GM23338 (cell line): Measurements from ENCODE around the gene ADD3. TPM values are rescaled to one million over a fixed set of nuclear protein-coding genes. Genes with fewer than 3 reads are reported as not detected.

Experiments used
- ATAC-seq: fragments of 200-7000 bp; cut with Tn5 transposase; 3 replicates; pipeline ENCODE4 v1.9.1; 2020
- DNase-seq: peaks from one replicate; pipeline ENCODE4 v3.0.0-alpha.2; 2015; ENCODE audit warnings: low spot score
- H2AFZ ChIP-seq: fragments of 200-600 bp; sonication (generic); 2 replicates; pipeline ENCODE4 v1.8.0; 2016; ENCODE audit warnings: antibody characterized with exemption, mild to moderate bottlenecking, moderate library complexity
- H3F3A ChIP-seq: fragments of 200-600 bp; sonication (generic); replicated peaks from 2 replicates; pipeline ENCODE4 v1.8.0; 2017; ENCODE audit warnings: antibody characterized with exemption, mixed run types, low read depth
- H3K27ac ChIP-seq: fragments of 200-600 bp; sonication (generic); 2 replicates; pipeline ENCODE4 v1.6.1; 2016; ENCODE audit warnings: low read depth
- H3K27me3 ChIP-seq: fragments of 200-600 bp; sonication (generic); 2 replicates; pipeline ENCODE4 v1.8.0; 2016; ENCODE audit warnings: mild to moderate bottlenecking, mixed run types, moderate library complexity; ENCODE audit not compliant: insufficient read depth
- H3K36me3 ChIP-seq: fragments of 200-600 bp; sonication (generic); 2 replicates; pipeline ENCODE4 v1.8.0; 2016; ENCODE audit warnings: mild to moderate bottlenecking; ENCODE audit not compliant: insufficient read depth
- H3K4me1 ChIP-seq: fragments of 200-600 bp; sonication (generic); 2 replicates; pipeline ENCODE4 v1.8.0; 2016; ENCODE audit warnings: mild to moderate bottlenecking, moderate library complexity; ENCODE audit not compliant: insufficient read depth
- H3K4me2 ChIP-seq: fragments of 200-600 bp; sonication (generic); 2 replicates; pipeline ENCODE4 v1.7.1; 2017; ENCODE audit warnings: mixed run types
- H3K4me3 ChIP-seq: fragments of 200-600 bp; sonication (generic); 2 replicates; pipeline ENCODE4 v1.6.1; 2016; ENCODE audit warnings: mixed run types
- H3K79me2 ChIP-seq: fragments of 200-600 bp; sonication (generic); replicated peaks from 2 replicates; pipeline ENCODE4 v1.8.0; 2017; ENCODE audit warnings: mild to moderate bottlenecking; ENCODE audit not compliant: insufficient read depth
- H3K9me2 ChIP-seq: fragments of 200-600 bp; sonication (generic); 2 replicates; pipeline ENCODE4 v1.8.0; 2017; ENCODE audit not compliant: insufficient read depth
- H4K20me1 ChIP-seq: fragments of 200-600 bp; sonication (generic); replicated peaks from 2 replicates; pipeline ENCODE4 v1.8.0; 2017; ENCODE audit warnings: mild to moderate bottlenecking; ENCODE audit not compliant: insufficient read depth
- H3K27ac Mint-ChIP-seq: 2 replicates; pipeline ENCODE4 v1.8.0; 2020; ENCODE audit warnings: inconsistent platforms, mild to moderate bottlenecking, moderate library complexity, mixed read lengths
- H3K27me3 Mint-ChIP-seq: 3 replicates; pipeline ENCODE4 v1.8.0; 2022; ENCODE audit warnings: low read depth, mild to moderate bottlenecking, moderate library complexity, mixed read lengths, inconsistent platforms; ENCODE audit not compliant: insufficient read depth, poor library complexity
- H3K36me3 Mint-ChIP-seq: 3 replicates; pipeline ENCODE4 v1.8.0; 2021; ENCODE audit warnings: low read depth, mild to moderate bottlenecking, inconsistent platforms, moderate library complexity, mixed read lengths
- H3K4me1 Mint-ChIP-seq: 3 replicates; pipeline ENCODE4 v1.8.0; 2020; ENCODE audit warnings: mild to moderate bottlenecking, inconsistent platforms, mixed read lengths
- H3K4me3 Mint-ChIP-seq: 3 replicates; pipeline ENCODE4 v1.8.0; 2021; ENCODE audit warnings: moderate library complexity, mild to moderate bottlenecking, inconsistent platforms, mixed read lengths
- H3K9me3 Mint-ChIP-seq: 3 replicates; pipeline ENCODE4 v1.8.0; 2020; ENCODE audit warnings: moderate library complexity, mild to moderate bottlenecking, inconsistent platforms, mixed read lengths
- EZH2 ChIP-seq: fragments of 200-600 bp; sonication (generic); IDR thresholded peaks from one replicate; pipeline ENCODE4 v1.8.0; 2017; ENCODE audit warnings: antibody characterized with exemption, mild to moderate bottlenecking, low read depth; ENCODE audit not compliant: unreplicated experiment
- EZH2phosphoT487 ChIP-seq: fragments of 200-600 bp; sonication (generic); IDR thresholded peaks from one replicate; pipeline ENCODE4 v1.8.1; 2018; ENCODE audit warnings: antibody characterized with exemption; ENCODE audit not compliant: unreplicated experiment
- JUNB ChIP-seq: IDR thresholded peaks from one replicate; pipeline ENCODE4 v1.6.1; 2016; ENCODE audit warnings: antibody characterized with exemption; ENCODE audit not compliant: unreplicated experiment
- NANOG ChIP-seq: IDR thresholded peaks from 2 replicates; pipeline ENCODE4 v1.6.1; 2016; ENCODE audit warnings: antibody characterized with exemption, borderline replicate concordance
- STAT1 ChIP-seq: IDR thresholded peaks from one replicate; pipeline ENCODE4 v1.6.1; 2016; ENCODE audit warnings: antibody characterized with exemption; ENCODE audit not compliant: unreplicated experiment
- ZNF114 ChIP-seq: fragments of 250-450 bp; sonication (Bioruptor Pico); IDR thresholded peaks from 2 replicates; pipeline ENCODE4 v1.5.0; 2020; ENCODE audit warnings: mild to moderate bottlenecking, moderate library complexity
- polyA plus RNA-seq: library from polyadenylated mRNA; unstranded; fragments of >200 nt; fragmentation: Nextera tagmentation; extraction: Ambion mirVana; gene quantifications from 2 replicates; pipeline ENCODE4 v1.2.1, GENCODE V29; 2016
- total RNA-seq: library from RNA; depleted of rRNA; stranded (reverse); fragments of >200 nt; shearing (Covaris generic); gene quantifications from 2 replicates; pipeline ENCODE4 v1.2.3, GENCODE V29; 2014
- TF ChIP-seq, protein P1 (sequence below): IDR thresholded peaks from one replicate; pipeline ENCODE4 v1.6.1; 2018; ENCODE audit warnings: antibody characterized with exemption; ENCODE audit not compliant: unreplicated experiment
- TF ChIP-seq, protein P2 (sequence below), 2 experiments: fragments of 200-600 bp in 1 of 2; sonication (generic) in 1 of 2; conservative IDR thresholded peaks; 2 replicates each; pipeline versions ENCODE4 v1.5.1 to v1.6.1; 2016 to 2017; ENCODE audit warnings: antibody characterized with exemption in 2 of 2, low read depth in 2 of 2, mild to moderate bottlenecking in 2 of 2, moderate library complexity in 1 of 2
- TF ChIP-seq, protein P3 (sequence below): IDR thresholded peaks from 2 replicates; pipeline ENCODE4 v1.6.1; 2016; ENCODE audit warnings: antibody characterized with exemption

The ADD3 gene
- total and polyA plus RNA-seq, 2 experiments from 2014 or later = 68.5 to 767 TPM

DNA sequence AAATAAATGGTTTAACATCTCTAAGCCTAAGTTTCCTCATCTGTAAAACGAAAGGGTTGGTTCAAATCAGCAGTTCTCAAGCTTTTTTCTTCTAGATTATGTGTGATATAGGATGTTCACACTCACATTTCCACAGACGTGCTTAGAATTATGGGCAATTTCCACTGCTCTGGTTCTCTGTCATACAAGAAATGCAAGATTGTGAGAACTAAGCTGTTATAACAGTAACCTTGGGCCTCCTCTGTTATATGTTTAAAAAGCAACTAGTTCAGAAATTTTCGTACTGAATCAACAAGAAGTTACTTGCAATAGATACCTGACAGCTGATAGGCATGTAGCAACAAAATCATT lies 33.7 kb downstream of the ADD3 start:
- H3K9me2 ChIP-seq = no peaks in the 10 kb centered on the region
- no peak overlapping the region for H3K4me2 ChIP-seq
- peaks cover 93% of the 10 kb centered on the region for H3K79me2 ChIP-seq
- no peaks in the 10 kb centered on the region for H3K36me3 ChIP-seq
- H2AFZ ChIP-seq = no peak overlapping the region
- no peak overlapping the region for H3K4me3 ChIP-seq
- ATAC-seq (no peak), DNase-seq (no peak)
- no peak for TF ChIP-seq EZH2
- TF ChIP-seq, protein P1, sequence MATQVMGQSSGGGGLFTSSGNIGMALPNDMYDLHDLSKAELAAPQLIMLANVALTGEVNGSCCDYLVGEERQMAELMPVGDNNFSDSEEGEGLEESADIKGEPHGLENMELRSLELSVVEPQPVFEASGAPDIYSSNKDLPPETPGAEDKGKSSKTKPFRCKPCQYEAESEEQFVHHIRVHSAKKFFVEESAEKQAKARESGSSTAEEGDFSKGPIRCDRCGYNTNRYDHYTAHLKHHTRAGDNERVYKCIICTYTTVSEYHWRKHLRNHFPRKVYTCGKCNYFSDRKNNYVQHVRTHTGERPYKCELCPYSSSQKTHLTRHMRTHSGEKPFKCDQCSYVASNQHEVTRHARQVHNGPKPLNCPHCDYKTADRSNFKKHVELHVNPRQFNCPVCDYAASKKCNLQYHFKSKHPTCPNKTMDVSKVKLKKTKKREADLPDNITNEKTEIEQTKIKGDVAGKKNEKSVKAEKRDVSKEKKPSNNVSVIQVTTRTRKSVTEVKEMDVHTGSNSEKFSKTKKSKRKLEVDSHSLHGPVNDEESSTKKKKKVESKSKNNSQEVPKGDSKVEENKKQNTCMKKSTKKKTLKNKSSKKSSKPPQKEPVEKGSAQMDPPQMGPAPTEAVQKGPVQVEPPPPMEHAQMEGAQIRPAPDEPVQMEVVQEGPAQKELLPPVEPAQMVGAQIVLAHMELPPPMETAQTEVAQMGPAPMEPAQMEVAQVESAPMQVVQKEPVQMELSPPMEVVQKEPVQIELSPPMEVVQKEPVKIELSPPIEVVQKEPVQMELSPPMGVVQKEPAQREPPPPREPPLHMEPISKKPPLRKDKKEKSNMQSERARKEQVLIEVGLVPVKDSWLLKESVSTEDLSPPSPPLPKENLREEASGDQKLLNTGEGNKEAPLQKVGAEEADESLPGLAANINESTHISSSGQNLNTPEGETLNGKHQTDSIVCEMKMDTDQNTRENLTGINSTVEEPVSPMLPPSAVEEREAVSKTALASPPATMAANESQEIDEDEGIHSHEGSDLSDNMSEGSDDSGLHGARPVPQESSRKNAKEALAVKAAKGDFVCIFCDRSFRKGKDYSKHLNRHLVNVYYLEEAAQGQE = no peak
- TF ChIP-seq ZNF114 (CRISPR knock-in tag) = no peak
- no peak for TF ChIP-seq EZH2phosphoT487
- no peak for TF ChIP-seq STAT1
- TF ChIP-seq JUNB = no peak
- peaks cover 27% of the 10 kb centered on the region for H4K20me1 ChIP-seq
- peaks cover 4% of the 10 kb centered on the region; the same call in 2 of the 3 replicates for H3K36me3 Mint-ChIP-seq
- no peaks in the 10 kb centered on the region for H3K27me3 Mint-ChIP-seq
- H3K4me3 Mint-ChIP-seq = no peak overlapping the region
- H3F3A ChIP-seq = no peaks in the 10 kb centered on the region
- peaks cover 28% of the 10 kb centered on the region for H3K4me1 Mint-ChIP-seq
- H3K27ac Mint-ChIP-seq = peak overlapping the region; percentile 27; the same call in 1 of the 2 replicates
- H3K4me1 ChIP-seq = peaks cover 15% of the 10 kb centered on the region
- no peaks in the 10 kb centered on the region for H3K27me3 ChIP-seq
- no peaks in the 10 kb centered on the region for H3K9me3 Mint-ChIP-seq
- H3K27ac ChIP-seq = no peak overlapping the region

DNA sequence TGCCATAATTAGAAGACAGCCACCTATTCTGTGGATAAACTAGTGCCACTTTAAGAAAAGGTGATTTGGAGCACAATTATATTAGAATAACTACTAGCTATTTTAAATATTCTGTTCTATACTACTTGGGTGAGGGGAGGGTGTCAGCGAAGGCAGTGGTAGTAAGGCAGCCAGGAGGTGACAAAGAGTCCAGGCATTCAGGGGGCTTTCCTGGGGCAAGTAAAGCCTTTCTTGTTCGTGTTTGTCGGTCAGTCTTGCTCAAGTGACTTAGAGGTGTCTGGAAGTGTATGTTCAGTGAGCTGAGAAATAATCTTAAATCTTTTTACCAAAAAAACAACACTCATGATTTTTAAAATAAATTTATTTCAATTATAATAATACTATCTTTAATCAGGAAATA lies 34.4 kb downstream of the ADD3 start:
- Histone ChIP-seq H3K27ac (no peak overlapping the region), H2AFZ (no peak overlapping the region), H3F3A (no peaks in the 10 kb centered on the region), H3K9me2 (no peaks in the 10 kb centered on the region), H3K36me3 (no peaks in the 10 kb centered on the region), H3K4me2 (no peak overlapping the region), H3K79me2 (peaks cover 93% of the 10 kb centered on the region), H4K20me1 (peaks cover 20% of the 10 kb centered on the region), H3K27me3 (no peaks in the 10 kb centered on the region), H3K4me3 (no peak overlapping the region), H3K4me1 (peaks cover 13% of the 10 kb centered on the region)
- no peak overlapping the region for H3K4me3 Mint-ChIP-seq
- no peak for ATAC-seq
- H3K27ac Mint-ChIP-seq = no peak overlapping the region
- H3K4me1 Mint-ChIP-seq = peaks cover 28% of the 10 kb centered on the region
- no peaks in the 10 kb centered on the region for H3K27me3 Mint-ChIP-seq
- no peak for DNase-seq
- H3K9me3 Mint-ChIP-seq = no peaks in the 10 kb centered on the region
- peaks cover 11% of the 10 kb centered on the region; the same call in 2 of the 3 replicates for H3K36me3 Mint-ChIP-seq
- TF ChIP-seq, protein P2, sequence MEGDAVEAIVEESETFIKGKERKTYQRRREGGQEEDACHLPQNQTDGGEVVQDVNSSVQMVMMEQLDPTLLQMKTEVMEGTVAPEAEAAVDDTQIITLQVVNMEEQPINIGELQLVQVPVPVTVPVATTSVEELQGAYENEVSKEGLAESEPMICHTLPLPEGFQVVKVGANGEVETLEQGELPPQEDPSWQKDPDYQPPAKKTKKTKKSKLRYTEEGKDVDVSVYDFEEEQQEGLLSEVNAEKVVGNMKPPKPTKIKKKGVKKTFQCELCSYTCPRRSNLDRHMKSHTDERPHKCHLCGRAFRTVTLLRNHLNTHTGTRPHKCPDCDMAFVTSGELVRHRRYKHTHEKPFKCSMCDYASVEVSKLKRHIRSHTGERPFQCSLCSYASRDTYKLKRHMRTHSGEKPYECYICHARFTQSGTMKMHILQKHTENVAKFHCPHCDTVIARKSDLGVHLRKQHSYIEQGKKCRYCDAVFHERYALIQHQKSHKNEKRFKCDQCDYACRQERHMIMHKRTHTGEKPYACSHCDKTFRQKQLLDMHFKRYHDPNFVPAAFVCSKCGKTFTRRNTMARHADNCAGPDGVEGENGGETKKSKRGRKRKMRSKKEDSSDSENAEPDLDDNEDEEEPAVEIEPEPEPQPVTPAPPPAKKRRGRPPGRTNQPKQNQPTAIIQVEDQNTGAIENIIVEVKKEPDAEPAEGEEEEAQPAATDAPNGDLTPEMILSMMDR (conservative IDR thresholded peaks at IDR 0.05; ENCODE audit: low read depth in 2 of 2) = no peak
- TF ChIP-seq JUNB (no peak), ZNF114 (CRISPR knock-in tag) (no peak), STAT1 (no peak), NANOG (no peak), EZH2phosphoT487 (no peak)
- TF ChIP-seq, protein P1 = no peak
- TF ChIP-seq, protein P3, sequence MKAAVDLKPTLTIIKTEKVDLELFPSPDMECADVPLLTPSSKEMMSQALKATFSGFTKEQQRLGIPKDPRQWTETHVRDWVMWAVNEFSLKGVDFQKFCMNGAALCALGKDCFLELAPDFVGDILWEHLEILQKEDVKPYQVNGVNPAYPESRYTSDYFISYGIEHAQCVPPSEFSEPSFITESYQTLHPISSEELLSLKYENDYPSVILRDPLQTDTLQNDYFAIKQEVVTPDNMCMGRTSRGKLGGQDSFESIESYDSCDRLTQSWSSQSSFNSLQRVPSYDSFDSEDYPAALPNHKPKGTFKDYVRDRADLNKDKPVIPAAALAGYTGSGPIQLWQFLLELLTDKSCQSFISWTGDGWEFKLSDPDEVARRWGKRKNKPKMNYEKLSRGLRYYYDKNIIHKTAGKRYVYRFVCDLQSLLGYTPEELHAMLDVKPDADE = no peak
